GM12878 (cell line): Measurements from ENCODE around the gene ALDH1L1. TPM values are rescaled to one million over a fixed set of nuclear protein-coding genes. Genes with fewer than 3 reads are reported as not detected.

Source experiments
- ATAC-seq: fragments of 200-7000 bp; cut with Tn5 transposase; 3 replicates; pipeline ENCODE4 v1.9.1; 2020; ENCODE audit warnings: mild to moderate bottlenecking, moderate library complexity
- BruUV-seq: library from RNA; stranded (reverse); fragments of 400-500 nt; replicated peaks from 2 replicates; lab custom pipeline; 2021; lab: Mats Ljungman, UMichigan
- CTCF ChIA-PET: fragments of 300-600 bp; sonication (Branson Sonifier 250); formaldehyde crosslinking; extraction: SDS; loops from one replicate; lab custom pipeline; 2021; ENCODE audit warnings: inconsistent platforms; lab: Yijun Ruan, JAX
- POLR2A ChIA-PET: fragments of 350-600 bp; formaldehyde crosslinking; extraction: SDS; loops from one replicate; lab custom pipeline; 2021; ENCODE audit warnings: inconsistent platforms; lab: Charles Lee
- RAD21 ChIA-PET: fragments of 300-600 bp; sonication (Branson Sonifier 250); formaldehyde crosslinking; loops from one replicate; lab custom pipeline; 2023; ENCODE audit warnings: antibody characterized with exemption; ENCODE audit not compliant: unreplicated experiment; lab: Charles Lee
- SMC1A ChIA-PET: fragments of 300-600 bp; sonication (Branson Sonifier 250); formaldehyde crosslinking; loops from one replicate; lab custom pipeline; 2023; ENCODE audit not compliant: unreplicated experiment, uncharacterized antibody; lab: Charles Lee
- DNase-seq: peaks from one replicate; pipeline ENCODE4 v3.0.0-alpha.2; 2011; ENCODE audit warnings: low read depth, low spot score
- FAIRE-seq: peaks from 3 replicates; lab custom pipeline; 2011; peaks lifted over from hg19 to GRCh38; lab: Jason Lieb, UNC
- H2AFZ ChIP-seq: 2 replicates; pipeline ENCODE4 v1.6.0; 2011; ENCODE audit warnings: low read depth, low read length, control low read depth; ENCODE audit not compliant: control insufficient read depth
- H3K27ac ChIP-seq: 2 replicates; pipeline ENCODE4 v1.5.1; 2011; ENCODE audit warnings: control low read depth; ENCODE audit not compliant: control insufficient read depth, insufficient read depth
- H3K27me3 ChIP-seq, 2 experiments: replicated peaks in 1 of 2; 2 replicates each; pipeline versions ENCODE4 v1.6.0 to v1.6.1; 2011; ENCODE audit warnings: low read length in 1 of 2; ENCODE audit not compliant: control insufficient read depth in 2 of 2, insufficient read depth in 2 of 2
- H3K36me3 ChIP-seq, 2 experiments: 2 replicates each; pipeline ENCODE4 v1.5.1; 2011; ENCODE audit warnings: low read length in 1 of 2; ENCODE audit not compliant: control insufficient read depth in 2 of 2, insufficient read depth in 2 of 2
- H3K4me1 ChIP-seq: 2 replicates; pipeline ENCODE4 v1.6.1; 2011; ENCODE audit warnings: mild to moderate bottlenecking, low read length, moderate library complexity, mixed read lengths; ENCODE audit not compliant: control insufficient read depth, insufficient read depth
- H3K4me2 ChIP-seq: 2 replicates; pipeline ENCODE4 v1.6.0; 2011; ENCODE audit warnings: control low read depth; ENCODE audit not compliant: control insufficient read depth, insufficient read depth
- H3K4me3 ChIP-seq: fragments of 200-600 bp; sonication (generic); 2 replicates; pipeline ENCODE4 v1.5.1; 2016
- H3K79me2 ChIP-seq: 2 replicates; pipeline ENCODE4 v1.6.0; 2011; ENCODE audit warnings: low read length; ENCODE audit not compliant: control insufficient read depth, insufficient read depth
- H3K9ac ChIP-seq: 2 replicates; pipeline ENCODE4 v1.8.0; 2011; ENCODE audit warnings: low read length, control low read depth, mixed read lengths; ENCODE audit not compliant: control insufficient read depth, insufficient read depth
- H3K9me3 ChIP-seq: replicated peaks from 3 replicates; pipeline ENCODE4 v1.5.1; 2011; ENCODE audit warnings: mild to moderate bottlenecking, low read length; ENCODE audit not compliant: control insufficient read depth, insufficient read depth
- H4K20me1 ChIP-seq: 2 replicates; pipeline ENCODE4 v1.6.0; 2011; ENCODE audit not compliant: control insufficient read depth, insufficient read depth
- BRCA1 ChIP-seq: IDR thresholded peaks from 2 replicates; pipeline ENCODE4 v1.6.1; 2011; ENCODE audit warnings: low read depth, low read length, improper control_type of control experiment
- E2F4 ChIP-seq: IDR thresholded peaks from 2 replicates; pipeline ENCODE4 v1.6.1; 2012; ENCODE audit warnings: low read depth, low read length, improper control_type of control experiment
- HDAC6 ChIP-seq: fragments of 200-600 bp; sonication (generic); IDR thresholded peaks from one replicate; pipeline ENCODE4 v1.8.0; 2017; ENCODE audit warnings: antibody characterized with exemption; ENCODE audit not compliant: unreplicated experiment
- IRF3 ChIP-seq: fragments of 450-650 bp; IDR thresholded peaks from 2 replicates; pipeline ENCODE4 v1.6.1; 2014; ENCODE audit warnings: mild to moderate bottlenecking
- JUND ChIP-seq: IDR thresholded peaks from 2 replicates; pipeline ENCODE4 v1.6.1; 2012; ENCODE audit warnings: low read depth, mild to moderate bottlenecking, low read length, improper control_type of control experiment, moderate library complexity
- KAT2A ChIP-seq: conservative IDR thresholded peaks from 2 replicates; pipeline ENCODE4 v1.6.1; 2011; ENCODE audit warnings: low read depth, low read length; ENCODE audit not compliant: control insufficient read depth
- MAX ChIP-seq: IDR thresholded peaks from 2 replicates; pipeline ENCODE4 v1.6.1; 2012; ENCODE audit warnings: low read depth, low read length, improper control_type of control experiment
- MYB ChIP-seq: fragments of 150-350 bp; IDR thresholded peaks from 2 replicates; pipeline ENCODE4 v1.6.1; 2014; ENCODE audit warnings: mild to moderate bottlenecking, low read depth, low read length, borderline replicate concordance
- REST ChIP-seq: IDR thresholded peaks from 2 replicates; pipeline ENCODE4 v1.6.1; 2012; ENCODE audit warnings: mild to moderate bottlenecking, low read depth, low read length
- RFX5 ChIP-seq: IDR thresholded peaks from 2 replicates; pipeline ENCODE4 v1.6.1; 2011; ENCODE audit warnings: low read depth, low read length, improper control_type of control experiment
- SUPT20H ChIP-seq: IDR thresholded peaks from 2 replicates; pipeline ENCODE4 v1.6.1; 2011; ENCODE audit warnings: low read depth, mild to moderate bottlenecking, low read length, moderate library complexity, borderline replicate concordance; ENCODE audit not compliant: control insufficient read depth
- ZNF217 ChIP-seq: fragments of 450-650 bp; IDR thresholded peaks from 2 replicates; pipeline ENCODE4 v1.6.1; 2017; ENCODE audit warnings: antibody characterized with exemption, mild to moderate bottlenecking
- ZSCAN29 ChIP-seq: fragments of 450-650 bp; IDR thresholded peaks from 2 replicates; pipeline ENCODE4 v1.6.1; 2017; ENCODE audit warnings: mild to moderate bottlenecking, moderate library complexity
- WGBS: methylation state at CpG from one replicate; pipeline ENCODE4 v1.1.6; 2016; ENCODE audit warnings: low lambda C conversion rate; ENCODE audit not compliant: insufficient replicate concordance, insufficient coverage; ENCODE audit errors: missing lambda C conversion rate; 5-methylcytosine and 5-hydroxymethylcytosine counted together
- in situ Hi-C: fragments of 300-500 bp; cut with MboI; formaldehyde crosslinking; loops from 9 replicates; pipeline ENCODE4 v1.14.3; 2018; ENCODE audit warnings: mixed read lengths
- intact Hi-C: fragments of 100-400 bp; cut with micrococcal nuclease; formaldehyde crosslinking; loops from one replicate; pipeline ENCODE4 v1.14.2; 2022; ENCODE audit not compliant: unreplicated experiment
- polyA plus RNA-seq, 11 experiments: library from polyadenylated mRNA; depleted of rRNA in 4 of 11; unstranded in 6 of 11; stranded (reverse) in 5 of 11; fragments of >200 nt; fragmentation: Nextera tagmentation in 4 of 11; fragmentation: Illumina TruSeq in 1 of 11; extraction: Ambion mirVana in 4 of 11; extraction: Trizol in 1 of 11; gene quantifications; 1 replicate in 1 of 11; 2 replicates in 10 of 11; pipeline versions ENCODE4 v1.2.1 to v1.2.3, GENCODE V29; 2011 to 2016; ENCODE audit warnings: inconsistent platforms in 2 of 11, missing spikeins in 2 of 11, low read depth in 1 of 11
- total RNA-seq, 4 experiments: library from RNA; depleted of rRNA in 3 of 4; stranded (reverse); fragments of >200 nt in 3 of 4; fragmentation: Illumina TruSeq in 1 of 4; extraction: Trizol in 1 of 4; gene quantifications; 2 replicates each; pipeline versions ENCODE4 v1.2.1 to v1.2.3, GENCODE V29; 2013 to 2021

The ALDH1L1 gene
- total and polyA plus RNA-seq, 10 of the 15 experiments (the other 5 are each of a cell fraction or from before 2014, with no cell fraction given): 0.04 to 18.2 (median 0.45) TPM

DNA sequence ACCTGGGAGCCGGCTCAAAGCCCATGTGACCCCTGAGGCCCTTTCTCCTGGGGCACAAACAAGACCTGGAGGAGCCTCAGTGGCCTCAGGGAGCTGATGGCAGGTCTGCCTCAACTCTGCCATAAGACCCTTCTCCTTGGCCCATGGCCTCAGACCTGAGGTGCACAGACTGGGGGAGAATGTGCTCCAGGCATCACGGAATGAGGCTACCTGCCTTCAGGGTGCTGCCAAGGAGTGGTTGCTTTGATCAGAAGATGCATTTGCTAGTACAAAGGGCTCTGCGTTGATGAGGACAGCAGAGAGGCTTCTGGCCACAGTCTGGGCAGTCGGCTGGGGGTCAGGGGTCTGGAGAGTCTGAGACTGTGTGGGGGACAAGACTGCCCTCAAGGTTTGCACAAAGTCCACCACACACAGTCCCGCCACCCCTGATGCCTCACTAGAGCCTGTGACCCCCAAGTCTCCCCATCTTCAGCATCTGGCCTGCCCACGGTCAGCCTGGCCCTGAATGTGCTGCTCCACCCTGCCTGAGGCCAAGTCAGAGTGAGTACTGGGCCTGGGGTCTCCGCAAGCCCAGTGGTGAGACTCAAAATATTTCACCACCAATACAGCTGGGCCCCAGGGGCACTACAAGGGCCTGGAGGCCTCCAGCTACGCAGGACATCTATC, 26.6 kb downstream of the ALDH1L1 start:
- H3K36me3 ChIP-seq: no peaks in the 10 kb centered on the region
- BruUV-seq: no TSS peak
- SMC1A ChIA-PET: no interaction called here
- DNase-seq (no peak), ATAC-seq (no peak), FAIRE-seq (no peak)
- POLR2A ChIA-PET: no interaction called here
- no peak overlapping the region for H3K4me2 ChIP-seq
- H3K4me1 ChIP-seq: no peaks in the 10 kb centered on the region
- RAD21 ChIA-PET: no interaction called here
- CTCF ChIA-PET: interaction anchor here (1.0 kb wide), 1 partner anchor 15 kb away, joined by 3 read pairs; no protein-coding TSS in a partner anchor
- WGBS: 9% methylated on average over 8 of the region's 8 CpGs
- no peak overlapping the region for H3K4me3 ChIP-seq
- no peaks in the 10 kb centered on the region for H3K79me2 ChIP-seq
- no peak overlapping the region for H3K9ac ChIP-seq
- H3K27me3 ChIP-seq: no peaks in the 10 kb centered on the region; a peak in 1 of 4 replicates
- in situ Hi-C loops (no loop called here), intact Hi-C loops (no loop called here)
- no peaks in the 10 kb centered on the region; the same call in 1 of the 2 replicates for H4K20me1 ChIP-seq
- H3K9me3 ChIP-seq: no peaks in the 10 kb centered on the region
- no peak overlapping the region for H3K27ac ChIP-seq
- TF ChIP-seq BRCA1: no peak
- no peak for TF ChIP-seq SUPT20H
- no peak for TF ChIP-seq ZNF217
- TF ChIP-seq JUND: no peak
- no peak for TF ChIP-seq REST
- TF ChIP-seq MAX: no peak
- no peak for TF ChIP-seq IRF3
- no peak for TF ChIP-seq ZSCAN29
- no peak for TF ChIP-seq HDAC6
- no peak for TF ChIP-seq KAT2A
- TF ChIP-seq MYB: no peak
- no peak for TF ChIP-seq RFX5
- TF ChIP-seq E2F4: no peak
- TF ChIP-seq, all 136 proteins: peak for 0
- H2AFZ ChIP-seq: no peak overlapping the region
